B cell (primary cell): ENCODE results near the gene WDR6. TPM values are rescaled to one million over a fixed set of nuclear protein-coding genes. Genes with fewer than 3 reads are reported as not detected.
A peak's percentile ranks its signal among the peaks of the same experiment; 100 is the strongest.

Source experiments
- ATAC-seq: fragments of 200-7000 bp; cut with Tn5 transposase; one replicate; pipeline ENCODE4 v1.10.0; 2021; ENCODE audit warnings: low read depth, mild to moderate bottlenecking, moderate number of reproducible peaks, moderate library complexity
- CTCF ChIA-PET: fragments of 350-600 bp; sonication (Branson Sonifier 250); formaldehyde crosslinking; loops from one replicate; lab custom pipeline; 2021; ENCODE audit warnings: antibody characterized with exemption, inconsistent platforms; lab: Charles Lee
- POLR2A ChIA-PET: fragments of 350-600 bp; sonication (Branson Sonifier 250); formaldehyde crosslinking; loops from one replicate; lab custom pipeline; 2021; ENCODE audit warnings: antibody characterized with exemption; lab: Charles Lee
- DNase-seq: peaks from one replicate; pipeline ENCODE4 v3.0.0; 2013
- H2AFZ ChIP-seq: 2 replicates; pipeline ENCODE4 v1.6.1; 2012; ENCODE audit warnings: mild to moderate bottlenecking, low read depth, low read length; ENCODE audit not compliant: insufficient read depth, poor library complexity, severe bottlenecking
- H3K27ac ChIP-seq, 2 donors: 1 replicate in 1 of 2; 2 replicates in 1 of 2; pipeline ENCODE4 v1.5.1; 2012 to 2013; ENCODE audit warnings: low read length in 2 of 2, mild to moderate bottlenecking in 2 of 2, moderate library complexity in 1 of 2
- H3K27me3 ChIP-seq, 4 experiments: fragments of 200-600 bp in 1 of 4; sonication (generic) in 1 of 4; replicated peaks in 1 of 4; 1 replicate in 2 of 4; 2 replicates in 2 of 4; pipeline versions ENCODE4 v1.6.1 to v1.7.0; 2013 to 2016; ENCODE audit warnings: low read length in 3 of 4, mild to moderate bottlenecking in 2 of 4, mixed read lengths in 1 of 4, moderate library complexity in 1 of 4; ENCODE audit not compliant: insufficient read depth in 4 of 4, control insufficient read depth in 3 of 4; ENCODE audit errors: control extremely low read depth in 1 of 4
- H3K36me3 ChIP-seq, 2 experiments: replicated peaks in 1 of 2; 1 replicate in 1 of 2; 2 replicates in 1 of 2; pipeline versions ENCODE4 v1.6.1 to v1.7.1; 2013; ENCODE audit warnings: low read length in 1 of 2; ENCODE audit not compliant: insufficient read depth in 2 of 2, control insufficient read depth in 1 of 2; ENCODE audit errors: control extremely low read depth in 1 of 2, extremely low read depth in 1 of 2
- H3K4me1 ChIP-seq, 2 donors: fragments of 200-600 bp in 1 of 2; sonication (generic) in 1 of 2; 1 replicate in 1 of 2; 2 replicates in 1 of 2; pipeline versions ENCODE4 v1.5.1 to v1.6.1; 2013 to 2017; ENCODE audit warnings: low read length in 2 of 2; ENCODE audit not compliant: control insufficient read depth in 2 of 2, insufficient read depth in 2 of 2
- H3K4me2 ChIP-seq: replicated peaks from 2 replicates; pipeline ENCODE3; 2012; ENCODE audit warnings: mild to moderate bottlenecking, low read depth, low read length; ENCODE audit not compliant: poor library complexity, severe bottlenecking
- H3K4me3 ChIP-seq, 5 experiments: fragments of 200-600 bp in 1 of 5; sonication (generic) in 1 of 5; 1 replicate in 3 of 5; 2 replicates in 2 of 5; pipeline versions ENCODE4 v1.5.1 to v1.7.0; 2011 to 2016; ENCODE audit warnings: low read length in 4 of 5, mild to moderate bottlenecking in 4 of 5, low read depth in 2 of 5, control low read depth in 1 of 5, moderate library complexity in 1 of 5; ENCODE audit not compliant: insufficient read depth in 1 of 5; ENCODE audit errors: control extremely low read depth in 1 of 5, extremely low read depth in 1 of 5
- H3K79me2 ChIP-seq: fragments of 200-600 bp; sonication (generic); one replicate; pipeline ENCODE4 v1.6.0; 2016; ENCODE audit warnings: low read length; ENCODE audit not compliant: control insufficient read depth, insufficient read depth
- H3K9ac ChIP-seq: fragments of 200-600 bp; sonication (generic); 2 replicates; pipeline ENCODE4 v1.6.1; 2017; ENCODE audit warnings: mild to moderate bottlenecking, low read length, moderate library complexity
- H3K9me3 ChIP-seq, 3 donors: one replicate each; pipeline versions ENCODE4 v1.6.1 to v1.7.1; 2013; ENCODE audit warnings: low read length in 2 of 3; ENCODE audit not compliant: control insufficient read depth in 2 of 3, insufficient read depth in 1 of 3; ENCODE audit errors: control extremely low read depth in 1 of 3
- H4K20me1 ChIP-seq: 2 replicates; pipeline ENCODE4 v1.6.0; 2012; ENCODE audit warnings: mild to moderate bottlenecking, low read length; ENCODE audit not compliant: insufficient read depth, control insufficient read depth, poor library complexity, severe bottlenecking
- H3K27ac Mint-ChIP-seq: one replicate; pipeline ENCODE4 v1.8.0; 2021; ENCODE audit warnings: mixed read lengths
- H3K27me3 Mint-ChIP-seq: one replicate; pipeline ENCODE4 v1.8.0; 2021; ENCODE audit warnings: mixed read lengths
- H3K4me1 Mint-ChIP-seq: one replicate; pipeline ENCODE4 v1.8.0; 2021; ENCODE audit warnings: mixed read lengths
- H3K4me3 Mint-ChIP-seq: one replicate; pipeline ENCODE4 v1.8.0; 2021; ENCODE audit warnings: mixed read lengths
- H3K9me3 Mint-ChIP-seq: one replicate; pipeline ENCODE4 v1.8.0; 2022; ENCODE audit warnings: mixed read lengths; ENCODE audit not compliant: insufficient read depth
- CTCF ChIP-seq: fragments of 200-600 bp; IDR thresholded peaks from one replicate; pipeline ENCODE4 v1.8.0; 2022; ENCODE audit warnings: antibody characterized with exemption, mild to moderate bottlenecking
- EZH2 ChIP-seq: IDR thresholded peaks from 2 replicates; pipeline ENCODE4 v1.6.1; 2012; ENCODE audit warnings: borderline replicate concordance, low read depth, mild to moderate bottlenecking, moderate library complexity, low read length; ENCODE audit not compliant: insufficient read depth, poor library complexity, severe bottlenecking
- WGBS: methylation state at CpG from one replicate; pipeline ENCODE4 v1.1.5; 2013; ENCODE audit warnings: missing lambda C conversion rate; ENCODE audit not compliant: insufficient coverage; 5-methylcytosine and 5-hydroxymethylcytosine counted together
- intact Hi-C: fragments of 100-400 bp; cut with micrococcal nuclease; formaldehyde crosslinking; loops from one replicate; pipeline ENCODE4 v1.10.0; 2022
- polyA plus RNA-seq: library from polyadenylated mRNA; depleted of rRNA; stranded (reverse); fragments of >200 nt; gene quantifications from 2 replicates; pipeline ENCODE4 v1.2.3, GENCODE V29; 2012
- total RNA-seq, 2 donors: library from RNA; stranded (reverse); fragments of 120-200 nt in 1 of 2; gene quantifications; 1 replicate in 1 of 2; 2 replicates in 1 of 2; pipeline versions ENCODE4 v1.2.3 to v1.2.4, GENCODE V29; 2013 to 2022

Gene WDR6
- total and polyA plus RNA-seq, 2 donors (not counting 1 experiment from before 2014, with no cell fraction given): 287 to 317 TPM

GRCh38 chr3:48985831-48986376 lies 21.3 kb upstream of the WDR6 start:
- Histone ChIP-seq H3K27ac (no peak overlapping the region), H2AFZ (no peak overlapping the region), H3K79me2 (peaks cover 5% of the 10 kb centered on the region), H3K9ac (no peak overlapping the region), H3K36me3 (peaks cover 1 to 40% of the 10 kb centered on the region in 2 experiments), H4K20me1 (no peaks in the 10 kb centered on the region), H3K27me3 (no peaks in the 10 kb centered on the region), H3K4me3 (no peak overlapping the region), H3K4me1 (peaks cover 10 to 13% of the 10 kb centered on the region in 2 donors), H3K9me3 (no peaks in the 10 kb centered on the region), H3K4me2 (no peak overlapping the region)
- DNase-seq (no peak), ATAC-seq (no peak)
- intact Hi-C loops: no loop called here
- ChIA-PET POLR2A (interaction anchor here (0.9 kb wide), 1 partner anchor 22 kb away, joined by 4 read pairs; the partner anchor contains the start of gene WDR6), CTCF (interaction anchor here (0.7 to 6.4 kb wide), 6 partner anchors 22 to 171 kb away, joined by 3 to 69 read pairs (median 14); partner anchors contain the start of genes NDUFAF3, QRICH1 and WDR6)
- Mint-ChIP-seq H3K4me3 (no peak overlapping the region), H3K9me3 (no peaks in the 10 kb centered on the region), H3K27ac (no peak overlapping the region), H3K27me3 (no peaks in the 10 kb centered on the region), H3K4me1 (peaks cover 17% of the 10 kb centered on the region)
- TF ChIP-seq EZH2: no peak
- TF ChIP-seq CTCF: no peak
- WGBS: 100% methylated on average over 5 of the region's 7 CpGs

GRCh38 chr3:48989126-48989795 lies 17.9 kb upstream of the WDR6 start:
- ATAC-seq: no peak
- Mint-ChIP-seq H3K9me3 (no peaks in the 10 kb centered on the region), H3K4me3 (peak overlapping the region; percentile 96), H3K27ac (peak overlapping the region; percentile 95), H3K27me3 (no peaks in the 10 kb centered on the region), H3K4me1 (peaks cover 28% of the 10 kb centered on the region)
- Histone ChIP-seq H3K4me1 (peaks cover 18 to 21% of the 10 kb centered on the region in 2 donors), H3K27me3 (no peaks in the 10 kb centered on the region), H3K79me2 (peaks cover 11% of the 10 kb centered on the region), H3K4me3 (peak overlapping the region; percentile 53 to 86 (median 74)), H3K9ac (peak overlapping the region; percentile 91), H3K9me3 (no peaks in the 10 kb centered on the region), H4K20me1 (no peaks in the 10 kb centered on the region), H2AFZ (peak overlapping the region; percentile 91), H3K27ac (peak overlapping the region; percentile 24 to 32), H3K4me2 (peak overlapping the region; percentile 97), H3K36me3 (peaks cover 0 to 11% of the 10 kb centered on the region in 2 experiments)
- WGBS: 4% methylated on average over 19 of the region's 21 CpGs
- ChIA-PET CTCF (interaction anchor here (0.8 to 6.4 kb wide), 14 partner anchors 17 to 460 kb away, joined by 3 to 73 read pairs (median 16); partner anchors contain the start of genes IMPDH2, NDUFAF3, QARS1 and QRICH1), POLR2A (interaction anchor here (1.1 to 2.2 kb wide), 5 partner anchors 18 to 33 kb away, joined by 3 to 13 read pairs (median 7); partner anchors contain the start of genes NDUFAF3 and WDR6)
- intact Hi-C loops: no loop called here
- DNase-seq: no peak
- TF ChIP-seq CTCF (peak; percentile 8), EZH2 (no peak)
